ENCODE data around the gene CBLL2. TPM values are rescaled to one million over a fixed set of nuclear protein-coding genes. Genes with fewer than 3 reads are reported as not detected.

The CBLL2 gene
- total RNA-seq, 1 experiment from 2014 or later: not detected

GRCh38 chrX:22315151-22315550, 42.4 kb downstream of the CBLL2 start (continued):
- TF ChIP-seq REST (IDR thresholded peaks at IDR 0.05; ENCODE audit: low read depth) (no peak), CTCF (IDR thresholded peaks at IDR 0.05 in 2 of 3, conservative IDR thresholded peaks at IDR 0.05 in 1 of 3; ENCODE audit: borderline replicate concordance in 1 of 3, insufficient read depth in 1 of 3, low read depth in 2 of 3, low read length in 2 of 3) (no peak)

- no peak overlapping the region for H3K9ac ChIP-seq (ENCODE audit: low read length)
- no peak overlapping the region for H3K4me2 ChIP-seq (ENCODE audit: low read length)
Observed at GRCh38 chrX:22320236-22320873, 47.6 kb downstream of the CBLL2 start.

More at GRCh38 chrX:22320236-22320873, 47.6 kb downstream of the CBLL2 start:
- TF ChIP-seq ZFX (IDR thresholded peaks at IDR 0.05) (no peak), SIN3A (IDR thresholded peaks at IDR 0.05; ENCODE audit: low read depth) (no peak), EGR1 (IDR thresholded peaks at IDR 0.05; ENCODE audit: low read depth) (no peak), REST (IDR thresholded peaks at IDR 0.05; ENCODE audit: low read depth) (no peak), ELF1 (IDR thresholded peaks at IDR 0.05; ENCODE audit: borderline replicate concordance, low read depth) (no peak), CBX3 (IDR thresholded peaks at IDR 0.05; ENCODE audit: low read depth) (no peak)
- ChIA-PET RAD21 (ENCODE audit: low non-redundant PET in 1 of 2, low total read pairs in 2 of 2, uncharacterized antibody in 2 of 2, unreplicated experiment in 2 of 2) (no interaction called here), CTCF (no interaction called here), POLR2A (no interaction called here)
- ATAC-seq: no peak
- no peak overlapping the region for H3K4me3 ChIP-seq (replicated peaks in 1 of 2; ENCODE audit: low read depth in 1 of 2, low read length in 2 of 2)
- no peaks in the 10 kb centered on the region for H3K36me3 ChIP-seq (ENCODE audit: control insufficient read depth in 1 of 2, insufficient read depth in 2 of 2, low read length in 2 of 2)
- no TSS peak for BruUV-seq (replicated peaks)
- no peak for DNase-seq (ENCODE audit: low read depth, low spot score)
- H3K9me2 ChIP-seq (ENCODE audit: insufficient read depth): no peaks in the 10 kb centered on the region
- no peak overlapping the region for H2AFZ ChIP-seq (ENCODE audit: low read depth, low read length, poor library complexity, severe bottlenecking)
- H3K9me3 ChIP-seq (ENCODE audit: control insufficient read depth in 1 of 2, insufficient read depth in 1 of 2, low read depth in 1 of 2, low read length in 2 of 2): no peaks in the 10 kb centered on the region
- intact Hi-C loops (cut with micrococcal nuclease): no loop called here
- no peaks in the 10 kb centered on the region for H4K20me1 ChIP-seq (ENCODE audit: insufficient read depth)
- peaks cover 0 to 2% of the 10 kb centered on the region in 2 experiments; a peak in 2 of 4 replicates for H3K4me1 ChIP-seq (ENCODE audit: control insufficient read depth in 1 of 2, insufficient read depth in 2 of 2, low read length in 2 of 2)
- no peak overlapping the region for H3K27ac ChIP-seq (ENCODE audit: low read depth, low read length)
- H3K27me3 ChIP-seq (ENCODE audit: insufficient read depth, low read length): no peaks in the 10 kb centered on the region
- H3K79me2 ChIP-seq (ENCODE audit: insufficient read depth, low read length): no peaks in the 10 kb centered on the region

Data from HCT116 (cell line).